Tibial artery (tissue), 4 donors: ENCODE data around the gene RPAP2.

Experiments used
- DNase-seq, 2 donors: peaks; one replicate each; pipeline ENCODE4 v3.0.0-alpha.2; 2019
- H3K27ac ChIP-seq, 2 donors: fragments of 200-600 bp; sonication (generic) in 1 of 2; 1 replicate in 1 of 2; 2 replicates in 1 of 2; pipeline ENCODE4 v1.5.1; 2018 to 2019; ENCODE audit warnings: mild to moderate bottlenecking in 1 of 2
- H3K27me3 ChIP-seq, 2 donors: fragments of 200-600 bp; sonication (generic) in 1 of 2; one replicate each; pipeline versions ENCODE4 v1.5.1 to v1.6.0; 2016 to 2019
- H3K36me3 ChIP-seq, 3 donors: fragments of 200-600 bp; sonication (generic) in 2 of 3; one replicate each; pipeline ENCODE4 v1.5.1; 2016 to 2019; ENCODE audit warnings: mild to moderate bottlenecking in 2 of 3
- H3K4me1 ChIP-seq, 4 donors: fragments of 200-600 bp; sonication (generic) in 2 of 4; 1 replicate in 3 of 4; 2 replicates in 1 of 4; pipeline ENCODE4 v1.5.1; 2016 to 2019
- H3K4me3 ChIP-seq, 2 donors: fragments of 200-600 bp; sonication (generic) in 1 of 2; 1 replicate in 1 of 2; 2 replicates in 1 of 2; pipeline ENCODE4 v1.5.1; 2018 to 2019; ENCODE audit warnings: mild to moderate bottlenecking in 2 of 2
- H3K9me3 ChIP-seq, 3 donors: fragments of 200-600 bp; sonication (generic) in 1 of 3; one replicate each; pipeline ENCODE4 v1.5.1; 2016 to 2019
- intact Hi-C: fragments of 100-400 bp; cut with DNase I; formaldehyde crosslinking; loops from one replicate; pipeline ENCODE4 v1.15.0; 2023; ENCODE audit warnings: low total_unique reads
- TF ChIP-seq, protein P1 (sequence below), 2 experiments: fragments of 200-600 bp in 1 of 2; fragments of 450-650 bp in 1 of 2; IDR thresholded peaks; one replicate each; pipeline ENCODE4 v1.5.1; 2017 to 2019; ENCODE audit warnings: antibody characterized with exemption in 2 of 2, mild to moderate bottlenecking in 1 of 2, moderate library complexity in 1 of 2

The RPAP2 gene

DNA sequence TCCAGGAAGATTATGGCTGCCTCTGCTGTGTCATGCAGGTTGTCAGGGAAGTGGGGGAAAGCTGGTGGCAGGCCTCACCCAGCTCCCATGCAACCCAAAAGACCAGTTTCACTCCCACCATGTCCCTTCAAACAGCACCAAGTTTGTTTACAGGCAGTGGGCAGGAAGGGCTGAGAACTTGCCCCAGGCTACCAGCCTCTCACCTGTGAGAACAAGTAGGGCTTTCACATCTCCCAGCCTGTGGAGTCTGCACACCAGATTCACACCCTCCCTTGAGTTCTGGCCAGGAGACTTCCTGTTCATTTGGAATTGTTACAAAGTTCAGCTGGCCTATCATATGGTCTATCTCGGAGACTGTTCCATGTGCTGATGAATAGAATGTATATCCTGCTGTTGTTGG is 27.8 kb downstream of the RPAP2 start:
- Histone ChIP-seq H3K27ac (no peak overlapping the region), H3K9me3 (peaks cover 0 to 18% (median 16%) of the 10 kb centered on the region in 3 donors), H3K4me1 (no peaks in the 10 kb centered on the region), H3K36me3 (peaks cover 59 to 72% (median 64%) of the 10 kb centered on the region in 3 donors), H3K4me3 (no peak overlapping the region), H3K27me3 (no peaks in the 10 kb centered on the region)
- no peak for DNase-seq
- intact Hi-C loops, result no loop called here
- TF ChIP-seq, protein P1, sequence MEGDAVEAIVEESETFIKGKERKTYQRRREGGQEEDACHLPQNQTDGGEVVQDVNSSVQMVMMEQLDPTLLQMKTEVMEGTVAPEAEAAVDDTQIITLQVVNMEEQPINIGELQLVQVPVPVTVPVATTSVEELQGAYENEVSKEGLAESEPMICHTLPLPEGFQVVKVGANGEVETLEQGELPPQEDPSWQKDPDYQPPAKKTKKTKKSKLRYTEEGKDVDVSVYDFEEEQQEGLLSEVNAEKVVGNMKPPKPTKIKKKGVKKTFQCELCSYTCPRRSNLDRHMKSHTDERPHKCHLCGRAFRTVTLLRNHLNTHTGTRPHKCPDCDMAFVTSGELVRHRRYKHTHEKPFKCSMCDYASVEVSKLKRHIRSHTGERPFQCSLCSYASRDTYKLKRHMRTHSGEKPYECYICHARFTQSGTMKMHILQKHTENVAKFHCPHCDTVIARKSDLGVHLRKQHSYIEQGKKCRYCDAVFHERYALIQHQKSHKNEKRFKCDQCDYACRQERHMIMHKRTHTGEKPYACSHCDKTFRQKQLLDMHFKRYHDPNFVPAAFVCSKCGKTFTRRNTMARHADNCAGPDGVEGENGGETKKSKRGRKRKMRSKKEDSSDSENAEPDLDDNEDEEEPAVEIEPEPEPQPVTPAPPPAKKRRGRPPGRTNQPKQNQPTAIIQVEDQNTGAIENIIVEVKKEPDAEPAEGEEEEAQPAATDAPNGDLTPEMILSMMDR (IDR thresholded peaks at IDR 0.05), result no peak

DNA sequence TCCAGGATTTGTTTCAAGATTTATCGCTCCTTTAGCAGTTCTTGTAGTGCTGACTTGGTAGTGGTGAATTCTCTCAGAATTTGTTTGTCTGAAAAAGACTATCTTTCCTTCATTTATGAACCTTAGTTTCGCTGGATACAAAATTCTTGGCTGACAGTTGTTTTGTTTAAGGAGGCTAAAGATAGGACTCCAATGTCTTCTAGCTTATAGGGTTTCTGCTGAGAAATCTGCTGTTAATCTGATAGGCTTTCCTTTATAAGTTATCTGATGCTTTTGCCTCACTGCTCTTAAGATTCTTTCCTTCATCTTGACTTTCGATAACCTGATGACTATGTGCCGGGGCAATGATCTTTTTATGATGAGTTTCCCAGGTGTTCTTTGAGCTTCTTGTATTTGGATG is 28.9 kb downstream of the RPAP2 start:
- Histone ChIP-seq H3K9me3 (peaks cover 0 to 18% (median 16%) of the 10 kb centered on the region in 3 donors), H3K4me3 (no peak overlapping the region), H3K27ac (no peak overlapping the region), H3K27me3 (no peaks in the 10 kb centered on the region), H3K36me3 (peaks cover 51 to 66% (median 55%) of the 10 kb centered on the region in 3 donors), H3K4me1 (no peaks in the 10 kb centered on the region)
- intact Hi-C loops, result no loop called here
- TF ChIP-seq, protein P1 (IDR thresholded peaks at IDR 0.05), result no peak
- no peak for DNase-seq

DNA sequence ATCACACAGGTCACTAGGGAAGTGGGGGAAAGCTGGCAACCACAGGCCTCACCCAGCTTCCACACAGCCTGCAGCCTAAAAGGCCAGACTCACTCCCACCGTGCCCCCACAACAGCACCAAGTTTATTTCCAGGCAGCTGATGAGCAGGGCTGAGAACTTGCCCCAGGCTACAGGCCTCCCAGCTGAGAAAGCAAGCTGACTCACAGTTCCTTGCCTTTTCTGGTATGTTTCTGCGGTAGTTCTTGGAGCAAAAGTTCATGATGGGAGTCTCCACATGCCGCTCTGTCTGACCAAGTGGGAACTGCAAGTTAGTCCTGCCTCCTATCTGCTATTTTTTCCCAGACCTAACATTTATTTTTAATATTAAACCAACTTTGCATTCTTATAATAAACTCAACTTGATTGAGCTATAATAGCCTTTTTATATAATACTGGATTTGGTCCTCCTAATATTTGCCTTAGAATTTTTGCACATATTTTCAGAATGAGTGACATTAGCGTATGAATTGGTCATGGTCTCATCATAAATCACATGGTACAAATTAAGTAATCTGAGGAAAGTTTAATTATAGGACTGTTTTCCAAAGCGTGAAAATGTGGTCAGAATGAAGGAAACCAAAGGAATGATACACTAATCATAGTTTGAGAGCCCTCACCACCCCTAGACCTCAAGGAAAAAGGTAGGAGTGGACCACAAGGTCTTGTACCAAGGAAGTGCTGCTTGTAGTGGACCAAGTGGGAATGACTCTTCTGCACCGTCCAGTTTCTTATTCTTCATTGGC is 30.7 kb downstream of the RPAP2 start:
- Histone ChIP-seq H3K9me3 (peaks cover 0 to 18% (median 16%) of the 10 kb centered on the region in 3 donors), H3K4me3 (no peak overlapping the region), H3K36me3 (peaks cover 37 to 60% (median 39%) of the 10 kb centered on the region in 3 donors), H3K27me3 (no peaks in the 10 kb centered on the region), H3K27ac (no peak overlapping the region), H3K4me1 (no peaks in the 10 kb centered on the region)
- intact Hi-C loops, result no loop called here
- TF ChIP-seq, protein P1 (IDR thresholded peaks at IDR 0.05), result no peak
- no peak for DNase-seq

DNA sequence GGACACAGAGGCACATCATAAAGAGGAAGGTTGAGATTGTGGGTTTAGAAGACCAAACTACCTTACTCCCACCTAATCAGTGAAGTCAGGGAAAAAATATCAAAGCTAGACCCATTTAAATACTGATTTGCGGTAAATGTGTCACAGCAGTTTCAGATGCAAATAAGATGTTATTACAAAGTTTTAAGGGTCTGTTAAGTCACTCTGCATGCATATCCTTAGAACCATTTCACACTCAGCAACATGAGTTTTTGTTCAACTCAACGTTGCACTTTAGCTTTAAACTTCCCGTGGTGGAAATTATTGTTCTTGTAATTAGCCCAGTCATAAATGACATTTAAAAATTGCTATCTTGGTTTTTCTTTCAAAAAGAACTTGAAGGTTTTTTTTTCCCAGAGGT is 34.8 kb downstream of the RPAP2 start:
- Histone ChIP-seq H3K4me3 (no peak overlapping the region), H3K27me3 (no peaks in the 10 kb centered on the region), H3K4me1 (no peaks in the 10 kb centered on the region), H3K27ac (no peak overlapping the region), H3K9me3 (no peaks in the 10 kb centered on the region), H3K36me3 (peaks cover 23 to 49% (median 42%) of the 10 kb centered on the region in 3 donors)
- no peak for DNase-seq
- TF ChIP-seq, protein P1 (IDR thresholded peaks at IDR 0.05), result no peak
- intact Hi-C loops, result no loop called here

DNA sequence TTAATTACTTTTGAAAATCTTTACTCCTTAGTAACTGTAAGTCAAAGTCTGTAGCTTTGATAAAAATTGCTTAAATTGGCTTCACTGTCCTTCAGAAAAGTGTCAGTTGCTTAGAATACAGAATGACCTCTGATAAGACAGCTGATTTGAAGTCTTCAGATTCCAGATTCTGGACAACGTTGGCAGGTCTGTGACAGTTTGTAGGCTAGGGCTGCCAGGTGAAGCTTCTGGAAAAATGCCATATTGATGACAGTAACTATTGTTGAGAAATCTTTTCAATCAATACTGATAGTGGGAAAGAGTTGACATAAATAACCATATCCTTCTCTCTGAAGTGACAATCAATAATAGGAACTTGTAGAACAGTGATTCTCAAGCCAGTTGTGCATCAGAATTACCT is 41.3 kb downstream of the RPAP2 start:
- Histone ChIP-seq H3K4me3 (no peak overlapping the region), H3K9me3 (no peaks in the 10 kb centered on the region)
- intact Hi-C loops, result no loop called here

More for the DNA sequence above, 41.3 kb downstream of the RPAP2 start:
- no peak for DNase-seq
- Histone ChIP-seq H3K27ac (no peak overlapping the region), H3K4me1 (no peaks in the 10 kb centered on the region), H3K36me3 (peaks cover 23 to 50% (median 34%) of the 10 kb centered on the region in 3 donors), H3K27me3 (no peaks in the 10 kb centered on the region)
- TF ChIP-seq, protein P1 (IDR thresholded peaks at IDR 0.05), result no peak
